ENCODE data around the gene ENTPD1. TPM values are rescaled to one million over a fixed set of nuclear protein-coding genes. Genes with fewer than 3 reads are reported as not detected.

ENTPD1 gene
- total and polyA plus RNA-seq, 9 of the 15 experiments (the other 6 are each of a cell fraction or from before 2014, with no cell fraction given): 0.07 to 1.5 (median 0.37) TPM

DNA sequence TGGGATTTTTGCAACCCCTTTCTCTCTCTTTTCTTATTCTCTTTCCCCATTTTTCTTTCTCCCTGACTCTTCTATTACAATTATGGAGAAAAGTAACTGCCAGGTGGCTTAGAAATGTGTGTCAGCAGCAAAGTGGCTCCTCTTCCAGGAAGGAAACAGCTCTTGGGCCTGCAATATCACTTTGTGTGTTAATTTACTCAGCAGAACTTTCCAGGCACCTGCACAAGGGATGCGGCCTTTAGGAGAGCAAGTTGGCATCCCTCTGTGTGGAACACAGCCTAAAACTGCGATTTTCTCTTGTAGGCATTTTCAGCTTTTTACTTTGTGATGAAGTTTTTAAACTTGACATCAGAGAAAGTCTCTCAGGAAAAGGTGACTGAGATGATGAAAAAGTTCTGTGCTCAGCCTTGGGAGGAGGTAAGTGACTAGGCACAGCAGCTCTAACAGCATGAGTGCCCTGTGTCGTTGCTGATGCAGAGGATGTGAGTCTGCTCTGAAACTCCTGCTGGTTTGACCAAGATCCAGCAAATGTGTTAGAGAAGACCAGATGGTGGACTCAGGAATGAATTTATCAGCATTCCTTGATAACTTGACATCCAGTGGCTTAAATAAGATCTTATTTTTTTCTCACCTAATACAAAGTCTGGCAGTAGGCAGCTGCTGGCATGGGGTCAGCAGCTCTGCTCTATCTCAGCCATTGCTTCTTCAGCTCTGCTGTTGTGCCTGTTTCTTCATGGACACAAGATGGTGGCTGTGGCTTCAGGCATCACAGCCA lies 104.4 kb downstream of the ENTPD1 start (continued):
- TF ChIP-seq, protein P1, sequence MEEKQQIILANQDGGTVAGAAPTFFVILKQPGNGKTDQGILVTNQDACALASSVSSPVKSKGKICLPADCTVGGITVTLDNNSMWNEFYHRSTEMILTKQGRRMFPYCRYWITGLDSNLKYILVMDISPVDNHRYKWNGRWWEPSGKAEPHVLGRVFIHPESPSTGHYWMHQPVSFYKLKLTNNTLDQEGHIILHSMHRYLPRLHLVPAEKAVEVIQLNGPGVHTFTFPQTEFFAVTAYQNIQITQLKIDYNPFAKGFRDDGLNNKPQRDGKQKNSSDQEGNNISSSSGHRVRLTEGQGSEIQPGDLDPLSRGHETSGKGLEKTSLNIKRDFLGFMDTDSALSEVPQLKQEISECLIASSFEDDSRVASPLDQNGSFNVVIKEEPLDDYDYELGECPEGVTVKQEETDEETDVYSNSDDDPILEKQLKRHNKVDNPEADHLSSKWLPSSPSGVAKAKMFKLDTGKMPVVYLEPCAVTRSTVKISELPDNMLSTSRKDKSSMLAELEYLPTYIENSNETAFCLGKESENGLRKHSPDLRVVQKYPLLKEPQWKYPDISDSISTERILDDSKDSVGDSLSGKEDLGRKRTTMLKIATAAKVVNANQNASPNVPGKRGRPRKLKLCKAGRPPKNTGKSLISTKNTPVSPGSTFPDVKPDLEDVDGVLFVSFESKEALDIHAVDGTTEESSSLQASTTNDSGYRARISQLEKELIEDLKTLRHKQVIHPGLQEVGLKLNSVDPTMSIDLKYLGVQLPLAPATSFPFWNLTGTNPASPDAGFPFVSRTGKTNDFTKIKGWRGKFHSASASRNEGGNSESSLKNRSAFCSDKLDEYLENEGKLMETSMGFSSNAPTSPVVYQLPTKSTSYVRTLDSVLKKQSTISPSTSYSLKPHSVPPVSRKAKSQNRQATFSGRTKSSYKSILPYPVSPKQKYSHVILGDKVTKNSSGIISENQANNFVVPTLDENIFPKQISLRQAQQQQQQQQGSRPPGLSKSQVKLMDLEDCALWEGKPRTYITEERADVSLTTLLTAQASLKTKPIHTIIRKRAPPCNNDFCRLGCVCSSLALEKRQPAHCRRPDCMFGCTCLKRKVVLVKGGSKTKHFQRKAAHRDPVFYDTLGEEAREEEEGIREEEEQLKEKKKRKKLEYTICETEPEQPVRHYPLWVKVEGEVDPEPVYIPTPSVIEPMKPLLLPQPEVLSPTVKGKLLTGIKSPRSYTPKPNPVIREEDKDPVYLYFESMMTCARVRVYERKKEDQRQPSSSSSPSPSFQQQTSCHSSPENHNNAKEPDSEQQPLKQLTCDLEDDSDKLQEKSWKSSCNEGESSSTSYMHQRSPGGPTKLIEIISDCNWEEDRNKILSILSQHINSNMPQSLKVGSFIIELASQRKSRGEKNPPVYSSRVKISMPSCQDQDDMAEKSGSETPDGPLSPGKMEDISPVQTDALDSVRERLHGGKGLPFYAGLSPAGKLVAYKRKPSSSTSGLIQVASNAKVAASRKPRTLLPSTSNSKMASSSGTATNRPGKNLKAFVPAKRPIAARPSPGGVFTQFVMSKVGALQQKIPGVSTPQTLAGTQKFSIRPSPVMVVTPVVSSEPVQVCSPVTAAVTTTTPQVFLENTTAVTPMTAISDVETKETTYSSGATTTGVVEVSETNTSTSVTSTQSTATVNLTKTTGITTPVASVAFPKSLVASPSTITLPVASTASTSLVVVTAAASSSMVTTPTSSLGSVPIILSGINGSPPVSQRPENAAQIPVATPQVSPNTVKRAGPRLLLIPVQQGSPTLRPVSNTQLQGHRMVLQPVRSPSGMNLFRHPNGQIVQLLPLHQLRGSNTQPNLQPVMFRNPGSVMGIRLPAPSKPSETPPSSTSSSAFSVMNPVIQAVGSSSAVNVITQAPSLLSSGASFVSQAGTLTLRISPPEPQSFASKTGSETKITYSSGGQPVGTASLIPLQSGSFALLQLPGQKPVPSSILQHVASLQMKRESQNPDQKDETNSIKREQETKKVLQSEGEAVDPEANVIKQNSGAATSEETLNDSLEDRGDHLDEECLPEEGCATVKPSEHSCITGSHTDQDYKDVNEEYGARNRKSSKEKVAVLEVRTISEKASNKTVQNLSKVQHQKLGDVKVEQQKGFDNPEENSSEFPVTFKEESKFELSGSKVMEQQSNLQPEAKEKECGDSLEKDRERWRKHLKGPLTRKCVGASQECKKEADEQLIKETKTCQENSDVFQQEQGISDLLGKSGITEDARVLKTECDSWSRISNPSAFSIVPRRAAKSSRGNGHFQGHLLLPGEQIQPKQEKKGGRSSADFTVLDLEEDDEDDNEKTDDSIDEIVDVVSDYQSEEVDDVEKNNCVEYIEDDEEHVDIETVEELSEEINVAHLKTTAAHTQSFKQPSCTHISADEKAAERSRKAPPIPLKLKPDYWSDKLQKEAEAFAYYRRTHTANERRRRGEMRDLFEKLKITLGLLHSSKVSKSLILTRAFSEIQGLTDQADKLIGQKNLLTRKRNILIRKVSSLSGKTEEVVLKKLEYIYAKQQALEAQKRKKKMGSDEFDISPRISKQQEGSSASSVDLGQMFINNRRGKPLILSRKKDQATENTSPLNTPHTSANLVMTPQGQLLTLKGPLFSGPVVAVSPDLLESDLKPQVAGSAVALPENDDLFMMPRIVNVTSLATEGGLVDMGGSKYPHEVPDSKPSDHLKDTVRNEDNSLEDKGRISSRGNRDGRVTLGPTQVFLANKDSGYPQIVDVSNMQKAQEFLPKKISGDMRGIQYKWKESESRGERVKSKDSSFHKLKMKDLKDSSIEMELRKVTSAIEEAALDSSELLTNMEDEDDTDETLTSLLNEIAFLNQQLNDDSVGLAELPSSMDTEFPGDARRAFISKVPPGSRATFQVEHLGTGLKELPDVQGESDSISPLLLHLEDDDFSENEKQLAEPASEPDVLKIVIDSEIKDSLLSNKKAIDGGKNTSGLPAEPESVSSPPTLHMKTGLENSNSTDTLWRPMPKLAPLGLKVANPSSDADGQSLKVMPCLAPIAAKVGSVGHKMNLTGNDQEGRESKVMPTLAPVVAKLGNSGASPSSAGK (IDR thresholded peaks at IDR 0.05): no peak
- no peak for TF ChIP-seq NFATC3 (IDR thresholded peaks at IDR 0.05)
- no peak for TF ChIP-seq CREM (IDR thresholded peaks at IDR 0.05; ENCODE audit: low read depth)
- no peak for TF ChIP-seq KAT7 (CRISPR knock-in tag; IDR thresholded peaks at IDR 0.05; ENCODE audit: borderline replicate concordance)
- TF ChIP-seq ZSCAN32 (CRISPR knock-in tag; IDR thresholded peaks at IDR 0.05): no peak
- no peak for TF ChIP-seq FOXA1 (IDR thresholded peaks at IDR 0.05; ENCODE audit: borderline replicate concordance)
- TF ChIP-seq, protein P2, sequence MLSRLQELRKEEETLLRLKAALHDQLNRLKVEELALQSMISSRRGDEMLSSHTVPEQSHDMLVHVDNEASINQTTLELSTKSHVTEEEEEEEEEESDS (CRISPR knock-in tag; IDR thresholded peaks at IDR 0.05): no peak
- TF ChIP-seq, protein P3, sequence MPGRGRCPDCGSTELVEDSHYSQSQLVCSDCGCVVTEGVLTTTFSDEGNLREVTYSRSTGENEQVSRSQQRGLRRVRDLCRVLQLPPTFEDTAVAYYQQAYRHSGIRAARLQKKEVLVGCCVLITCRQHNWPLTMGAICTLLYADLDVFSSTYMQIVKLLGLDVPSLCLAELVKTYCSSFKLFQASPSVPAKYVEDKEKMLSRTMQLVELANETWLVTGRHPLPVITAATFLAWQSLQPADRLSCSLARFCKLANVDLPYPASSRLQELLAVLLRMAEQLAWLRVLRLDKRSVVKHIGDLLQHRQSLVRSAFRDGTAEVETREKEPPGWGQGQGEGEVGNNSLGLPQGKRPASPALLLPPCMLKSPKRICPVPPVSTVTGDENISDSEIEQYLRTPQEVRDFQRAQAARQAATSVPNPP (IDR thresholded peaks at IDR 0.05; ENCODE audit: borderline replicate concordance, insufficient read depth, insufficient read length): no peak
- no peak for TF ChIP-seq TBP (optimal IDR thresholded peaks at IDR 0.05; ENCODE audit: low read depth, low read length)

All from K562 (cell line).